Uterus (tissue), 4 donors: ENCODE data around the gene RELA. TPM values are rescaled to one million over a fixed set of nuclear protein-coding genes. Genes with fewer than 3 reads are reported as not detected.

Experiments used
- DNase-seq, 2 donors: peaks; one replicate each; pipeline ENCODE4 v3.0.0-alpha.2; 2019 to 2020
- H3K27ac ChIP-seq, 2 donors: fragments of 200-600 bp; sonication (generic); 1 replicate in 1 of 2; 2 replicates in 1 of 2; pipeline ENCODE4 v1.5.1; 2016 to 2018
- H3K27me3 ChIP-seq, 2 donors: fragments of 200-600 bp; sonication (generic); one replicate each; pipeline ENCODE4 v1.5.1; 2018 to 2019; ENCODE audit warnings: control low read depth in 1 of 2
- H3K36me3 ChIP-seq, 2 donors: fragments of 200-600 bp; sonication (generic); one replicate each; pipeline ENCODE4 v1.5.1; 2019; ENCODE audit warnings: control low read depth in 1 of 2
- H3K4me1 ChIP-seq, 2 donors: fragments of 200-600 bp; sonication (generic); one replicate each; pipeline ENCODE4 v1.5.1; 2018 to 2019; ENCODE audit warnings: control low read depth in 1 of 2
- H3K4me3 ChIP-seq, 2 donors: fragments of 200-600 bp; sonication (generic); 1 replicate in 1 of 2; 2 replicates in 1 of 2; pipeline ENCODE4 v1.5.1; 2018 to 2019; ENCODE audit warnings: mild to moderate bottlenecking in 1 of 2
- H3K9me3 ChIP-seq, 2 donors: fragments of 200-600 bp; sonication (generic); one replicate each; pipeline ENCODE4 v1.5.1; 2019; ENCODE audit warnings: control low read depth in 1 of 2
- POLR2A ChIP-seq, 2 donors: fragments of 450-650 bp; IDR thresholded peaks; one replicate each; pipeline ENCODE4 v1.6.1; 2016; ENCODE audit warnings: antibody characterized with exemption in 2 of 2, mild to moderate bottlenecking in 1 of 2, moderate library complexity in 1 of 2
- intact Hi-C: fragments of 100-400 bp; cut with DNase I; formaldehyde crosslinking; loops from one replicate; pipeline ENCODE4 v1.15.1; 2023; ENCODE audit warnings: low total_unique reads
- total RNA-seq, 4 donors: library from RNA; depleted of rRNA in 3 of 4; stranded (reverse); fragments of >200 nt in 3 of 4; gene quantifications; one replicate each; pipeline versions ENCODE4 v1.1.0 to v1.2.4, GENCODE V29; 2014 to 2023
- TF ChIP-seq, protein P1 (sequence below), 4 experiments: fragments of 200-600 bp in 2 of 4; fragments of 450-650 bp in 2 of 4; sonication (generic) in 2 of 4; IDR thresholded peaks; one replicate each; pipeline ENCODE4 v1.5.1; 2016 to 2019; ENCODE audit warnings: antibody characterized with exemption in 4 of 4, mild to moderate bottlenecking in 2 of 4, moderate library complexity in 1 of 4
- donor health status: DM: yes; HTN: yes; CAD: no.

Gene RELA
- total RNA-seq, 4 donors from 2014 or later, result 6.7 to 97.1 (median 36.5) TPM

DNA sequence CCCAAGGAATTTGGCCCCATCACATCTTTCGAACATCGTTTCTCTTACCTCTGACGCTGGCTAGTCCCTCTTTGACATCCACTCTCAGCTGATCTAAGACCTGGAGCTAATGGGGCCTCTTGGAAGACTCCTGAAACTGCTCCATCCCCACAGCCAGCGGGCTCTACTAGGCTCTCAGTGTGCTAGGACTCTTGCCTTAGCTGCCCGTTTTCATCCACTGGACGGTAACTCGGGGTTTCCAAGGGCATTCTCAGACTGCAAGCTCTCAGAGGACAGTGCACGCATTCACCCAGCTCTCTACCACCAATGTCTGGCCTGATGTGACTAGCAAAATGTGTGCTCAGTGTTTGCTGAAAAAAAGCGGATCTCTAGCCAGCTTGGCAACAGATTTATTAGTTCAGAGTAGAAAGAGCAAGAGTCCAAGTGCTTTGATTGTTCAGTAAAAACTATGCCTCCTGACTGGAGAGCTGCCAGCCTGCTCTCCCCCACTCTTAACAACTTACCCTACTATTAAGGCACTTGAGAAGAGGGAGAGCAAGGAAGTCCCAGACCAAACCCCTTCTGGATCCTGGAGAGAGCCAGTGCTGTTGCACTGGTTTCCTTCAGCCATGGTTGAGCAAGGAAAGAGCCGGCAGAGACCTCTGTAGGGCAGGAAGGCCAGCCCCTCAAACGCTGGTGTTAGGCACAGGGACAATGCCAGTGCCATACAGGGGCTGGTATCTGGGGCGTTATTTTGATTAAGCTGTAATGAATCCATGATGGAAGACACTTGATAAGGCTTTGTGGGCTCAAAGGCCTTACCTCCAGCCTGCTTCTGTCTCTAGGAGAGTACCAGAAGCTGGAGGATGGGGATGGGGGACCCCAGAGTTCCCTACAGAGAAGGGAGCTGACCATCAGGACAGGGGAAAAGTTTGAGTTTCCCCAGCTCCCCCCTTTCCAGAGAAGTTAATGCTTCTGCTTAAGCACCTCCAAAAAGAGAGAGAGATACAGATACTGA is 9.2 kb downstream of the RELA start:
- Histone ChIP-seq H3K27me3 (no peaks in the 10 kb centered on the region), H3K4me1 (peaks cover 7 to 17% of the 10 kb centered on the region in 2 donors), H3K9me3 (no peaks in the 10 kb centered on the region), H3K27ac (peak overlapping the region; percentile 96 to 97), H3K4me3 (peak overlapping the region; percentile 53 to 69), H3K36me3 (no peaks in the 10 kb centered on the region)
- no peak for TF ChIP-seq POLR2A (IDR thresholded peaks at IDR 0.05)
- TF ChIP-seq, protein P1, sequence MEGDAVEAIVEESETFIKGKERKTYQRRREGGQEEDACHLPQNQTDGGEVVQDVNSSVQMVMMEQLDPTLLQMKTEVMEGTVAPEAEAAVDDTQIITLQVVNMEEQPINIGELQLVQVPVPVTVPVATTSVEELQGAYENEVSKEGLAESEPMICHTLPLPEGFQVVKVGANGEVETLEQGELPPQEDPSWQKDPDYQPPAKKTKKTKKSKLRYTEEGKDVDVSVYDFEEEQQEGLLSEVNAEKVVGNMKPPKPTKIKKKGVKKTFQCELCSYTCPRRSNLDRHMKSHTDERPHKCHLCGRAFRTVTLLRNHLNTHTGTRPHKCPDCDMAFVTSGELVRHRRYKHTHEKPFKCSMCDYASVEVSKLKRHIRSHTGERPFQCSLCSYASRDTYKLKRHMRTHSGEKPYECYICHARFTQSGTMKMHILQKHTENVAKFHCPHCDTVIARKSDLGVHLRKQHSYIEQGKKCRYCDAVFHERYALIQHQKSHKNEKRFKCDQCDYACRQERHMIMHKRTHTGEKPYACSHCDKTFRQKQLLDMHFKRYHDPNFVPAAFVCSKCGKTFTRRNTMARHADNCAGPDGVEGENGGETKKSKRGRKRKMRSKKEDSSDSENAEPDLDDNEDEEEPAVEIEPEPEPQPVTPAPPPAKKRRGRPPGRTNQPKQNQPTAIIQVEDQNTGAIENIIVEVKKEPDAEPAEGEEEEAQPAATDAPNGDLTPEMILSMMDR (IDR thresholded peaks at IDR 0.05), result no peak
- intact Hi-C loops, result no loop called here
- peak in 1 of 2 donors; percentile 35 for DNase-seq

DNA sequence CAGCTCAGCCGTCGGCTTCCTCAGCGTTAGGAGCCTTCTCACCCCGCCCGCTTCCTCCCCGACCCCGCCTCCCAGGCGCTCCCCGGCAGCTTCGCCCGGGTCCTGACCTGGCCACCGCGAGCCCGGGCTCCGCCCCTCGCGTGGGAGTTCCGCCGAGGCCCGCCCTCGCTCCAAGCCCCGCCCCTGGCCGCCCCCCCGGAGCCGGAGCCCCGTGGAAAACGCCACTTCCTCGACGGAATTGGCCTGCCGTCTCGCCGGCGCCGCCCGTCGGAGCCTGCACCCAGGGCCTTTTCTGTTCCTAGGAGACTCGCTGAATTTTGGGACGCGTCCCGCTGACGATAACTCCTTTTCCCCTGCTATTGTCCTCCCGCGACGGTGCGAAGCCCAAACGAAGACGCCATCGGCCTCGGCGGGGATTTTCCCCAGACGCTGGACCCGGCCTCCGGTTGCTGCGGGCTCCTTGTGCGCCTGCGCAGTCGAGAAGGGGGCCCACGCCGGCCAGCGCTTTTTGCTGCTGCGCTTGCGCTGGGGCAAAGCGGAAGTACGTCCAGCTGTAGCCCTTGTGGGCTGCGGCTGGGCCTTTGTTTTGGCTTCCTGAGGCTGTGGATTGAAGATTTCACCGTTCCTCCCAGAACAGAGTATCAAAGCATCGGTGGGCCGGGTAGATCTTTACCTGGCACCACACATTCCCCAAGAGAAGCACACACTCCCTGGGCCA is 10.0 kb downstream of the RELA start:
- Histone ChIP-seq H3K4me3 (peak overlapping the region; percentile 53 to 69), H3K9me3 (no peaks in the 10 kb centered on the region), H3K27me3 (no peaks in the 10 kb centered on the region), H3K36me3 (no peaks in the 10 kb centered on the region), H3K27ac (peak overlapping the region; percentile 96 to 97), H3K4me1 (peaks cover 7 to 17% of the 10 kb centered on the region in 2 donors)
- peak; percentile 63 to 67 for TF ChIP-seq POLR2A (IDR thresholded peaks at IDR 0.05)
- TF ChIP-seq, protein P1 (IDR thresholded peaks at IDR 0.05), result peak in 2 of 4 experiments; percentile 3 to 31
- intact Hi-C loops, result no loop called here
- DNase-seq, result peak; percentile 93 to 97

DNA sequence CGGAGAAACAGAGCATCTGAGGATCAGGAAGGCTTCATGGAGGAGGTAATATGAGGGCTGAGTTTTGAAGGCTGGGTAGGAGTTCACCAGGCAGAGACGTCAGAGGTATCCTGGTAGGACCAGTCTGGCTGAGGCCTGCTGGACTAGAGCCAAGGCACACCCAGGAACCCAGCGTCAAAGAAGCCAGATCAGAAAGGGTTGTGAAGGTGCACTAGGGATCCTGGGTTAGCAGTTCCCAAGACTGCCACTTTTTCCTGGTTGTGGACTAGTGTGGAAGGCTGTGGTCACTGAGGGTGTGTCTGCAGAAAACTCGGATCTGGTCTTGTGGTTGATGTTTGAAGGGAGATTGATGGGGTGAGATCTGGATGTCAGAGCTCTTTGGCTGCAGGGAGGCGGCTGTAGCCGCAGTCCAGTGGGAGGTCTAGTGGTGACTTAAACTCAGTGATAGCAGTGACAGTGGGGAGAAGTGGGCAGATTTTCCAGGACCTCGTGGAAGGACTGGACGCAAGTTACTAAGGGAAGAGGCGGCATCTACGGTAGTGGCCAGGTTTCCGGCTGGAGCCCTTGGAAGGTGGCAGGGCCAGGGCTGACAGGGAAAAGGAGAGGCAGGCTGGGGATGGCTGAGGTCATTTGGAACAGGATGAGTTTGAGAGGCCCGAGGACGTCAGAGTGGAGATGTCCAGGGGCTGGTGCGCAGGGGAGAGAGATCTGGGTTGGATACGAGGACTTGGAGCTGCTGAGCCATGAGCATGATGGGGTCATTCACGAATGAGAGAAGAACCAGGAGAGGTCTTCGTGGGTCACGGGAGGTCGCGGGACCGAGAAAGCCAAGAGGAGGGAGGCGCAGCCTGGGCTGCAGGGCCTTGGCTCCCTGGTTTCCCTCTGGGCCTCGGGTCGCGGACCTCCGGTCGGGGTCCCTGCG is 10.9 kb downstream of the RELA start:
- Histone ChIP-seq H3K4me3 (peak overlapping the region; percentile 53 to 69), H3K27ac (peak overlapping the region; percentile 96 to 97), H3K36me3 (no peaks in the 10 kb centered on the region), H3K4me1 (peaks cover 7 to 21% of the 10 kb centered on the region in 2 donors), H3K9me3 (no peaks in the 10 kb centered on the region), H3K27me3 (no peaks in the 10 kb centered on the region)
- peak; percentile 36 to 61 for DNase-seq
- intact Hi-C loops, result no loop called here
- TF ChIP-seq POLR2A (IDR thresholded peaks at IDR 0.05), result no peak
- TF ChIP-seq, protein P1 (IDR thresholded peaks at IDR 0.05), result no peak

DNA sequence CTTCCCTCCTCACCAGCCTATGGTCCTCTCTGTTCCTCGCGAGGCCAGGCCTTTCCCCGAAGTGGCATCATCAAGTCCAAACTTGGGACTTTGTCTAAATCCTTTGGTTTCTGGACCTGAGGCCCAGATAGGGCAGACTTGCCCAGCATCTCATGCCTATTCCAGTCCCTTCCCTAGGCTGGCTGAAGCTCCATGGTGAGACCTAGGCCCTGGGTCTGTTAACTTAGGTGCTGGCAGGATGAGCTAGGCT is 11.5 kb downstream of the RELA start:
- H3K27ac ChIP-seq, result peak overlapping the region; percentile 96 to 97
- H3K27me3 ChIP-seq, result no peaks in the 10 kb centered on the region
- no peak for TF ChIP-seq POLR2A (IDR thresholded peaks at IDR 0.05)
- TF ChIP-seq, protein P1 (IDR thresholded peaks at IDR 0.05), result no peak
- intact Hi-C loops, result no loop called here
- peak in 1 of 2 donors; percentile 15 for DNase-seq
- peaks cover 7 to 21% of the 10 kb centered on the region in 2 donors for H3K4me1 ChIP-seq
- no peaks in the 10 kb centered on the region for H3K36me3 ChIP-seq
- no peak overlapping the region for H3K4me3 ChIP-seq
- H3K9me3 ChIP-seq, result no peaks in the 10 kb centered on the region
